NOMO-1 treated with DMSO at 0.1 percent for 48 hours (cell line): ENCODE measurements around the gene TTLL11.

Experiments used
- DNase-seq: peaks from one replicate; lab custom pipeline; 2025; ENCODE audit not compliant: unreplicated experiment; lab: John Stamatoyannopoulos, UW

The TTLL11 gene

DNA sequence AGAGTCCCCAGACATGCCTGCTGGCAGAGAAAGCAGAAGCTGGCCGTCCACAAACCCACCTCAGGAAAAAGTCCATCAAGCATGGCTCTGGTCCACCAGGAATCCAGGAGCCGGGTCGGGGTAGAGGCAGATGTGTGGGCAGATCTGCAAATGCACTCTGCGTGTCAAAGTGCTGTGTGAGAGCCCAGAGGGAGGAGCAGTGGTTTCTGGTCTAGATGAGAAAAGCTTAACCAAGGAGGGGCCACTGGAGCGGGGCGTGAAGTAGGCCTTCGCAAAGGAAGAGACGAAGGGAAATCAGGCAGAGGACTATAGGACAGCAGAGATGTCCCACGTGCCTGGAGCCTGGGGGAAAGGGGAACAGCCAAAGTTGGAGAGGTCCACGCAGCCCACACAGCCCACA, 40.0 kb downstream of the TTLL11 start:
- no peak for DNase-seq

DNA sequence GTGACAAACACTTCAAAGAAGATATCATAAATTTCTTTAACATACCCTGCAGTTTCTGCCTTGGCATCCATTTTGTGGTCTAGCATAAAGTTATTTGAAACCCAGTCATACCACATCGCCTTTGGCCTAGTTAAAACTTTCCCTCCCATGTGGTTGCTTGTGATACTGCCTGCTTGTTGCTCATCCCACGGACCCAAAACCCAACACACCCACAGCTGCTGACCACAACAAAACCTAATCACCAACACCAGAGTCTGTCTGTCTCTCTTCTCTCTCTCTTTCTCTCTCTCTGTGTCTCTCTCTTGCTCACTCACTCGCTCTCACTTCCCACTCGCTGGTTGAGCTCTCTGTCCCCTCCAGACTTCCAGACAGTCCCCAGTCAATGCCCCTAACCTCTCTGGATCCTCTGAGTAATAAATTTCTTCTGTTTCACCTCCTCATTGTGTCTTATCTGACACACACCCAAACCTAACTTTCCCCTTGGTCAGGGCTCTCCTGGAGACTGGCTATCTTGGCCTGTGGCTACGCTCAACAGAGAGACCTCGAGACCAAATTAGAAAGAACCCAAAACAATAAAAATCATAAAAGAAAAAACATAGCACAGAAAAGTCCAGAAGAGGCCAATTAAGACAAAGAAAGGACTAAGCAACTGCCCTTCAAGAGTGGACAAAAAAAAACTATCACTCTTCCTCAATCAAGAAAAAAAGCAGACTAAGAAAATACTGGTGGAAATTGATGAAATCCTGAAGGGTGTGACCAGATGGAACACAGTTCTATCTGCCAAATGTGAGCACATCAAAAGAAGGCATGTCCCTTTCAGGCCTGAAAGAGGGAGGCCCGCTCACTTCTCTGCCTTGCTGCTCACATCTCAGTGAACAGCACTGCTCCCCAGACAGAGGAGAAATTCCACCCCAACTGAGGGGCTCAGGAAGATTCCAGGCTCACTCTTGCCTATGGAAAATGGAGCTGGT, 41.5 kb downstream of the TTLL11 start:
- no peak for DNase-seq

DNA sequence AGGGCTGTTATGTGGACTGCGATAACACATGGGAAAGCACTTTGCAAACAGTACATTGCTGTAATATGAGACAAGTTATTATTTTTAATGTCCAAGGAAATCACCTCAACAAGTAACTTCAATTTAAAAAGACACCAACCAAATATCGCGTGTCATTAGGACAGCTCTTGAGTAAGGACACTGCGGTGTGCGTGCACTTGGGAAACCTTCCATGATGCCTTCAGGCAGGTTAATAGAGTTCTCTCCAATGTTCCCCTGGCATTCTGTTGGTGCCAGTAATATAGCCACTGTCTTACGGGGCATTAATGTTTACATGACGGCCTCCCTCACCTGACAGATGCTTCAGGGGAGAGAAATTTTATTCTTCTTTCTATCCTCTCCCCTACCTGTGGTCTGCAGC, 42.9 kb downstream of the TTLL11 start:
- DNase-seq, result no peak

DNA sequence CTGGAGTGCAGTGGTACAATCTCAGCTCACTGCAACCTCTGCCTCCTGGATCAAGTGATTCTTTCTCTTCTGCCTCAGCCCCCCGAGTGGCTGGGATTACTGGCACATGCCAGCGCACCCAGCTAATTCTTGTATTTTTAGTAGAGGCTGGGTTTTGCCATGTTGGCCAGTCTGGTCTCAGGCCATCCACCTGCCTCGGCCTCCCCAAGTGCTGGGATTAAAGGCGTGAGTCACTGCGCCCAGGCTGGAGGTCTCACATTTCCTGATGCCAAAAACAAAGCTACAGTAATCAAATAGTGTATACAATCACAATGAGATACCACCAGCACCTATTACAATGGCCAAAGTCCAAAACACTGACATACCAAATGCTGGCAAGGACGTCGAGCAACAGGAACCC, 51.1 kb downstream of the TTLL11 start:
- no peak for DNase-seq

DNA sequence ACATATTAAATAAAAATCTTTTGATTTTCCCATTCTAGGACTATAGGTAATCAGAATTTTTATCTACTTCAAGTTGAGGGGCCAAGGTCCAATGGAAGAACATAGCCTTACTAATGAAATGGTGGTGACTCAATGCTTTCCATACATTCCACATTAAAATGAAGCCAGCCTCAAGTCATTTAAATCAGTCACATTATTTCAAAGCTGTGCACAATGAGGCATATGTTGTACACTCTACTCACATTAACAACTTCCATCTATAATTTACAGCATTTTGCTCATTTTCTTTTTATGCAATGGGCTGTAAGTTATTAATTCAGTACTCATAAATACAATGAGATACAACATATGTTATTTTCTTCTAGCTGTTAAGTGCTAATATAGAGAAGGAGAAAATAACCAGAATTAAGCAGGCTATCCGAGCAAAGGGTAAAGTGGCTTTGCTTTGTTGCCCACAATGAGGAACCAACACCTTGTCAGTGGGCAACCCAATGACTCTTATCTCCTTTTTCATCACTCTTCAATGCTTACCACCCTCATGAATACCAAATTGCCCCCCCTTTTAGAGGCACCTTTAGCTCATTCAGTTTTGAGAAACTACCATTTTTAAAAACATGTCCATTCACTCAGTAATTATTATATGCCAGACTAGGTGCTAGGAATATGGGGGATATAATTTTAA, 52.4 kb downstream of the TTLL11 start:
- no peak for DNase-seq

DNA sequence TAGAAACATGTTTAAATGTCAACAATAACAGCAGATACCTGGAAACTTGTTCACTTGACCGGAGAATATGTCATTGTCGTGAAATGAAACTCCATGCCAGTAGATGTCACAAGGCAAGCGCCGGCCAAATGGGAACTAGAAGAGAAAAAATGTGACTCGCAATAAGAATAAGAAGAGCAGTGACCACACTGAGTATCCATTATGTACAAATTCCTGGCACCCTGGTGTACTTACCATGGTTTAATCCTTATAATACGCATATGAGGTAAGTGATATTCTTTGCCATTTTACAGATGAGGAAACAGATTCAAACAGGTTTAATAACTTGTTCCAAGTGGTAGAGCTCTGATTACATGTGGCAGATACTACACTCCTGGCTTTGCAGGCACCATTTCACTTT, 53.9 kb downstream of the TTLL11 start:
- no peak for DNase-seq

DNA sequence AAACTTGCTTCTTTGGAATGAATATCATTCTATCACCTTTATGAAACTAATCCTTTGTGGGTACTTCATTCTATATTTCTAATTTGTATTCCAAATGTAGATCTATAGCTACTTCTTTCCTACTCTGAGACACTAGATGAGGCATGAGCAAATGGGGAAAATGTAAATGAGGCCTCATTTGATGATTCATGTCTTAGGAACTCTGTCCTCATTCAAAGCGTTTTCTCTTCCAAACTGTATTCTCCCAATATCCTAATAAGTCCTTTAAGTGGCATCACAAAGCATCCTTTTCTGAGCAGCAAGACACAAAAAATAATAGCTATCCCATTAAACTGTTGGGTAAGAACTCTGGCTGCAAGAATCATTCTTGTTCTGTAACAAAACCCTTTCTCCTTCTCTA, 56.1 kb downstream of the TTLL11 start:
- DNase-seq, result no peak

DNA sequence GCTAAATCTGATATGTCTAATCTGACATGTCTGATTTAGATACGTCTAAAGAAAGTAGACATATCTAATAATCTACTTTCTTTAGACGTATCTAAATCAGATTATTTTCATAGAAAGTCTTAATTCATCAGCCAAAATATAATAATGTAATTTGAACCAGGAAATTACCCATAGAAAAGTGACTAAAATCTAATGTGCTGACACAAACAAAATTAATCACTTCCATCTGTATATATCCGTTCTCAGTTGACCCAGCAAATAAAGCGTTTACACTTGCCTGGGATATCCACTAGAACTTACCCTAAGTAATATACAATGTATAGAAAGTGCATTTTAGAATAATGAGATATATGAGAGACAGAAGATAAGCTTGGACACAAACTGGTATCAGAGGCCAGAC, 56.7 kb downstream of the TTLL11 start:
- DNase-seq, result no peak

DNA sequence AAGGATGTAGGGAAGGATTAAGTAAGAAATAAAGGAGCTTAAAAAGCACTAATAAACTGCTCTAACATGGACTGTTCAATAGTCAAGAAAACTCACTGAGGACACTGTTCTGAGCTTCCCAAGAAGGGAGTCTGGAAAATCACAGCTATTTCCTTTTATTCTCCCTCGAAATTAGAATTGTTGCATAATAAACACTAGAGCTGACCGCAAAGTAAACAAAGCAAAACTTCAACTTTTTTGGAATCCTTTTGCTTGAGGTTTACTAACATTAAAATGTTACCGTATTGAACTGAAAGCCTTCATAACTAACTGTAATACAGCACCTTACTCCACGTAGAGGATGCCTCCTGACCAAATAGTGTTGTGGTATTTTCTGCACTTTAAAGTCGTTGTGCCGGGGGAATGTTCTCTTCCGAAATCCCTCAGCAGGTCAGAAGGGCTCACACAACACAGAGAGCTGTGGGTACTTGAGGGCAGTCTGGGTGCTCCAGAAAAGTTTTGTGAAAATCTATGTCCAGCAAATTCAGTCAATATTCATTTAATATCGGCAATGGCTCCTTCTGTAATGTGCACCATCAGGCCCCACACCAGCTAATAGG, 59.2 kb downstream of the TTLL11 start:
- DNase-seq, result no peak

DNA sequence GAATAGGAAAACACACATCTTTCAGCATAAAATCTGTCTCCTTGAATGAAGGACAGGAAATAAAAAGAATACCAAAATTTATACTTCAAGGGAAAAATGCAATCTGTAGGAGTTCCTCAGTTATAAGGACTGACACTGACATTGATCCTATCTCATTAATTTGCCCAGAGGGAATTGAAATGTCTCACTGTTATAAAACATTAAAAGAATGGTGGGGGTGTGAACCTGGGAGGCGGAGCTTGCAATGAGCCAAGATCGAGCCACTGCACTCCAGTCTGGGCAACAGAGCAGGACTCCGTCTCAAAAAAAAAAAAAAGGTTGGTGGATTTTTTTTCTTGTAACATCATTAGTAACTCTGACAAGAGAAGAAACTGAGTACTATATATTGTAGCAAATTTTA, 60.8 kb downstream of the TTLL11 start:
- no peak for DNase-seq

DNA sequence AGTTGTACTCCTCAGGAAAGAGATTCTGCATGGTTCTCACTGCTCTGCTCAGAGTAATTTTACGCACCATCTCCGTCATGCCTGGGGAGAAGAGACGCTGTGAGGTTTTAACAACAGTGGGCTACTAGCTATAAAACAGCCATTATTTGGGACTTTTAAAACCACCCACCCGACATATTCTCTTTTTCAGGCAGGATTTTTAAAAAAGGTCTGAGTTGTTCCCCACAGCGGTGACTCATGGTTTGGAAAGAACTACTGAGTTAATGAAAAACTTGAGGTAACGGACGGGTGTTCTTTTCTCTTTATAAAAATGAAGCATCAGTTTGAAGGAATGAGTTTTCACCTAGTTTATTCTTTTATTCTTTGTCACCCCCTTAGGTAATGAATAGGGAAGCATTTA, 61.3 kb downstream of the TTLL11 start:
- DNase-seq, result no peak

DNA sequence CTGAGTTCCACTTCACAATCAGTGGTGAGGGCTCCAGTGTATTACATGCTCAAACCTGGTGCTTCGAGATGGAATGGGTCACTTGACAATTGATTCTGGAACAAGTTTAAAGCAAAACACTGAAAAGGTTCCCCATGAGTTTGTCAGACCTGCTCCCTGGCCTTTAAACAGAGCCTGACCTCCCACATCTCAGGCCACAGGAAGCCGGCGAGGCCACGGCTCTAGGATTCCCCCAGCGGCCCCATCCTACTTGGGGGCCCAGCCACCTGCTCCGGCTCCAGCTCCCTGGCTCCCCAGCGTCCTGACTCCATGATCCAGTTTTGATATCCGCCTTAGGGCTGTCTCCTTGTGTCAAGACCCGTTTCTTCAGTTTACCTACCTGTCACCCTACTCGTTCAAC, 62.0 kb downstream of the TTLL11 start:
- no peak for DNase-seq

DNA sequence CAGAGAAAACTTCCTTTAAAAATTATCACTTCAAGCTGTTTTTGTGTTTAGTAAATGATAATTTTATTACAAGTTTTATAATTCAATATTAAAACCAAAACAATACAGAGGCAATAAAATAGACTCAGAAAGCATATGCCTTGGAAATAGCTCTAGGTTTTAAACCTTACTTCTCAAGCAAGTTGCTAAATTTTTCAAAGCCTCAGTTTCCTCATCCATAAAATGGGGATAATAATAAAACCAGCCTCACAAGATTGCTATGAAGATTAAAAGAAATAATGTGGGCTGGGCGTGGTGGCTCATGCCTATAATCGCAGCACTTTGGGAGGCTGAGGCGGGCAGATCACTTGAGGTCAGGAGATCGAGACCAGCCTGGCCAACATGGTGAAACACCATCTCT, 62.8 kb downstream of the TTLL11 start:
- no peak for DNase-seq

DNA sequence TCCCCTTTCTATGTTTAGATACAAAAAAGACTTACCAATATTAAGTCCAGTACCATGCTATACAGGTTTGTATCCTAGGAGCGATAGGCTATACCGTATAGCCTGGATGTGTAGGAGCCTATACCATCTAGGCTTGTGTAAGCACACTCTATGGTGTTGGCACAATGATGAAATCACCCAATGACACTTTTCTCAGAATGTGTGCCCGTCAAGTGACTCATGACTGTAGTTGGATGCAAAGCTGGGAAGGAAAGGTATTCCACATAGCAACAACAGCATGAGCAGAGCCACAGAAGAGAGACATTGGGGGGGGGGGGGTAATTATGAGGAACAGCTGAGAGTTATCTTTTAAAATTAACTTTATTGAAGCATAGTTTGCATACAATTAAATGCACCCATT, 63.2 kb downstream of the TTLL11 start:
- DNase-seq, result no peak

DNA sequence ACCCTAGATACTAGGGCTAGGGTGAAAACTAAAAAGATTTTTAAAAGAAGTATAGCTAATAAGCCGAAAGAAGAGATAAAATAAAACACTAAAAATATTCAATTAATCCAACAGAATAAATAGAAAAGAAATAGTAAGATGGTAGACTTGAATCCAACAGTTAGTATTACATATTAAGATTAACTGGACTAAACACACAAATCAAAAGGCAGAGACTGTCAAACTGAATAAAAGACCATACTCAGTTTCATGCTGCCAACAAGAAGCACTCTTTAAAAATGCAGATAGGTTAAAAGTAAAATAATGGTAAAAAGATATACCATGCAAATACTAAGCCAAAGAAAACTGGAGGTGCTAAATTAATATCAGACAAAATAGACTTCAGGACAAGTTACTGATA, 65.0 kb downstream of the TTLL11 start:
- no peak for DNase-seq

DNA sequence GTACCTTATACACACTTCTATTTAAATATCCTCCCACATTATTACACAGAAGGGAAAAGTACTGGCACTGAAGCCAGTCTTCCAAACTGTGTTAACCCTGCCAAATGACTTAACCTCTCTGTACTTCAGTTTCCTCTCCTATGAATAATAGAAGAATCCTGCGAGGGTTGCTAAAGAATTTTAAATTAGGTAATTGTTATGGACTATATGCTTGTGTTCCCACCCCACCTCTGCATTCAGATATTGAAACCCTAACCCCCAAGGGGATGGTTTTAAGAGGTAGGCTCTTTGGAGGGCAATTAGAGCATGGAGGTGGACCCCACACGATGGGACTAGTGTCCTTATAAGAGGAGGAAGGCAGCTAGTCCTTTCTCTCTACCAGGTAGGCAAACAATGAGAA, 72.7 kb downstream of the TTLL11 start:
- DNase-seq, result no peak

DNA sequence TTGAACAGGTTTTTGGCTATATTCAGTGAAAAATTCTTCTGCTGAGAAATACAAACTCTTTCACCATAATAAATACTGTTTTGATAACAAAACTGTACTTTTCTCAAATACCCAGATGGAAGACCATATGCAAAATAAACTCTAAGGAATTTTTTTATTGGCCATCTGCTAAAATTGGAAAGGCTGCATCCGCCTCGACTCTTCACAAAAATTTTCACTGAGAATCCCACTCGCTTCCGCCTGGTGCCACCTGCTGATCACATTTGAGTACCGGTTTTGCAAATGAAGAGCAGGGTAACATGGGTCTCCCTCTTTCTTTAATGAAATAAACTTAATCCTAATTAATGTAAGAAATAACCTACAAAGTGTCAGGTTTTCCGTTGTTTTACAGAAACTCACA, 76.4 kb downstream of the TTLL11 start:
- DNase-seq, result no peak

DNA sequence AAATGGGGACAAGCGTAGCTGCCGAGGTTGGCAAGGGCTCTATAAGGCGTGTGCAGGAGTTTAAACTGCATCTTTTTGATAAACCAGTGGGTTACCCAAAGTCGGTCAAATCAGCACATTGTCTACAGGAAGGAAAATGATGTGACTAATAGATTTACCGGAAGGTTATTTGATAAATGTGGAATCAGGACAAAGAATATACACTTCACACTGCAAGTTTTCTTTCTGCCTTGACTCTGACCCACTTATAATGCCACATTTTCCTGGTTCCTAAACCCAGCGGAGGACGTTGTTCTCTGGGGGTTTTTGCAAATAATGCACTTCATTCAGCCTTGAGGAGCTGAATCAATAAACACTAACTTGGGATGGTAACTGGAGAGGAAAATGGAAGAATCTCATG, 76.8 kb downstream of the TTLL11 start:
- DNase-seq, result no peak

DNA sequence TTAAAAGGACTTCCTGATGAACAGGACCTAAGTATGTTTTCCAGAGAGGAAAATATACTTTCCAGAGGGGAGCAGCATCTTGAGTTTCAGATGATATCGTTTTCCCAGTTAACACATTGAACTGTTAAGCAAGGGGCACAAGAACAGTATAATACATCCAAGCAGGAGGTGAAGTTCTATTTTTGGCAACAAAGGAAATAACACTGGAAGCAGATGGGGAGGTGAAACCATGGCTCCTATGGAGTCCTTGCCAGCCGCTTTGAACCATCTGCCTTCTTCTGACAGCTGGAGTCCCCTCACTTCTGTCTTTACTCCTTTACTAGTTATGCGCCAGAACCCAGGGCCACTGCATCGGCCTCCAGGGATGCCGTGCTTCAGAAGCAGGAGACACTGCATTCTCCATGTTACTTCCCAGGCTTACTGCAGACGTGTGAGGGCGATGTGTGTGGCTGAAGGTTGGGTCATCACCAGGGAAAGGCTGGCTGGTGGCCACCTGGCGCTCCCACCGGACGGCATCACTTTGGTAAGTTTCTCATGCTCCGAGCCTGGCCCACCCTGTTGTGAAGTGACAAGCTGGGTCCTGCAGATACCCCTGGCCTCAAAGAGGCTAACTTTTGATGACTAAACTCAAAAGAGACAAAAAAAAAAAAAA, 77.8 kb downstream of the TTLL11 start:
- DNase-seq, result no peak

DNA sequence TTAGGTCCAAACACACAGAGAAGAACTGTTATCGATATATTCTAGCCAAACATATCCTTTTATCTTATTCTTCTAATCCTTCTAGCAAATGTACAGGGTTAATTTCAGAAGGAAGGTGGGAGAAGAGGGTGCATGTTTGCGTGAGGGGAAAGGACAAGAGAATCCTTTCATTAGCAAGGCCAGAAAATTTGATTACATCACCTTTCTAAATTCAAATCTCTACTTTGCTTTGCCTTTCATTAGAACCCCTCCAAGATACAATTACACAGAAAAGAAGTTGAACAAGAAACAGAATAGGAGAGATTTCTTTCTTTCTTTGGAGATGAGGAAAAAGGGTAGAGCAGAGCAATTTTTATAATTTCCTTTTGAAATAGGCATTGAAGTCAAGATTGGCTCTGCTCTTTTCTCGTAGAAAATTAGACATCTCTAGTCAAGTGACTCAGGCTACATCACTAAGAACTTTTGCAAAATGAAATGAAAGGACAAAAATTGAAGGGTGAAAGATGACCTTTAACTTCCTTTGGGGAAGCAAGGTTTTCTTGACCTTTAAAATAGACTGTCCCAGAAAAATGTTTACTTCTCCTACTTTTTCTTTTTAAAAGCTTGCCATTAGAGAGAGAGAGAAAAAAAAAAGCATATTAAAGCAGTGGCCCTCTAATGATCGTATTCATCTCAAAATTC, 81.2 kb downstream of the TTLL11 start:
- DNase-seq, result no peak

DNA sequence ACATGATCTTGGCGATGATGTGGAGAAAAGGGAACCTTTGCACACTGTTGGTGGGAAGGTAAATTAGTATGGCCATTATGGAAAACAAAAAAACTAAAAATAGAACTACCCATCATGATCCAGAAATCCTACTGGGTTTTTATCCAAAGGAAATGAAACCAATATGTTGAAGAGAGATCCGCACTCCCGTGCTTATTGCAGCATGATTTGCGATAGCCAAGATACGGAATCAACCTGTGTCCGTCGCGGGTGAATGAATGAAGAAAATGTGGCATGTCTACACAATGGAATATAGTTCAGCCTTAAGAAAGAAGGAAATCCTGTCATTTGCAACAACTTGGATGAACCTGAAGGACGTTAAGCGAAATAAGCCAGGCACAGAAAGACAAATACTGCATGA, 84.5 kb downstream of the TTLL11 start:
- DNase-seq, result no peak
